NOMO-1 treated with dmso at 0.1 percent for 144 hours (cell line): ENCODE data around the gene TUBAL3.

Source experiments
- DNase-seq: peaks from one replicate; lab custom pipeline; 2025; ENCODE audit not compliant: unreplicated experiment; lab: John Stamatoyannopoulos, UW

Gene TUBAL3

DNA sequence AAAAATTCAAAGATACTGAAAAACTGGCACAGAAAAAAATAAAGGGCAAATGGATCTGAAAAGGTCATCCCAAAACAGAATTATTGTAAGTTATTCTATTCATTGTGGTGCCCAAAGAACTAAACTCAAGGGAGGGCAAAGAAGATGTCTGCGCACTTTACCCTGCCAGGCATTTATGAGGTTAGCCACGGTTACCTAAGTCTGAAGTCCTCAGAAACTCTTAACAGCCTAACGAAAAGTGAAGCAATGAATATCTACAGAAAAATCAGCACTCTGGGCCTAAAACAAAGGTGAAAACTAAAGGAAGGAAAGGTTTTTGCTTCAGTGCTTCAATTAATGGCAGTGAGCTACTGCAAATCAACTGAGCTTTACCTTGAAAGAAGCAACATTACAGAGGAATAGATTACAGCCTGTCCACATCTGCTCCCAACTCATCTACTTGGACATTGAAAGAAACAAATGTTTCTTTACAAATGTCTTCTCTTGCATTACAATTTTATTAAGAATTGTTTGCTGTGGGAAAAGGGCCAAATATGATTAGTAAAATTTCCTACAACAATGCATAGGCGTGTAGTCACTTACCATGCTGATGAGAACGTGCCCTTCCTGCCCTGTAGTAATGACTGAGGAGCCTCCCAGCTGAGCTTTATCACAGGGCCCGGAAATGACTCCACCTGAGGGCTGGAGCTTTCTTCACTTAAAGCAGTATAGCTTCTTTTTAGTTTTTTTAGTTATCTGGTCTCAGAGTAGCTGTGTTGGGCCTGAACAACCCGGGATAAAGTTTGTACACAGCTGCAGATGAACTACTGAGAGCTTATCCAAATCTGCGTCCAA lies at the start of gene TUBAL3:
Gene TUBAL3 (minus strand): TSS at position 621 of the 834 bp plus-strand sequence. CDS start 36 bp downstream, at position 585.
- no peak for DNase-seq

DNA sequence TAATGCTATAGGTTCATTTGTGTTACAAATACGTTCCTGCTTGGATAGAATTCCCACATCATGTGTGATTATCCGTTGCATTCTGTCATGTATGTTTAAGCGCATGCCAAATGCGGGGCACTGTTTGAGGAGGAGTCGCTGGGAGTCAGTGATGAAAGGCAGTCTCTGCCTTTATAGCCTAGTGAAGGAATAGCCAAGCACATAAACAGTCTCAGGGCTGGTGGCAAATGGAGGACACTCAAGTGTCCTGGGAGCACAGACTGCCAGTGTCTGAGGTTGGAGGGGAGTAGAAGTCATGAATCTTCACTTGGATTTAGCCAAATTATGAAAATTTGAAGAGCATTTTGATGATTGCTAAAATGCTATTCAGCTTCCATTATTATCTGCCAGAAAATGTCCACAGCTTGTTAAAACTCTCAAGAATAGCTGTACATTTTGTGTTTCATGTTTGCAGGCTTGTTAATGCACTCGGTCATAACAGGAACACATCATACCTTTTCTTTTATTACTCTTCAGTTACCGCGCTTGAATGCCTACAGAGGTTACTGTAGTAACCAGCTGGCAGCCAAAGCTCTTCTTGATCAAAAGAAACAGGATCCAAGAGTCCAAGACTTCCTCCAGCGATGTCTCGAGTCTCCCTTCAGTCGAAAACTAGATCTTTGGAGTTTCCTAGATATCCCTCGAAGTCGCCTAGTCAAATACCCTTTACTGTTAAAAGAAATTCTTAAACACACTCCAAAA lies 49.3 kb upstream of the TUBAL3 start:
- no peak for DNase-seq

DNA sequence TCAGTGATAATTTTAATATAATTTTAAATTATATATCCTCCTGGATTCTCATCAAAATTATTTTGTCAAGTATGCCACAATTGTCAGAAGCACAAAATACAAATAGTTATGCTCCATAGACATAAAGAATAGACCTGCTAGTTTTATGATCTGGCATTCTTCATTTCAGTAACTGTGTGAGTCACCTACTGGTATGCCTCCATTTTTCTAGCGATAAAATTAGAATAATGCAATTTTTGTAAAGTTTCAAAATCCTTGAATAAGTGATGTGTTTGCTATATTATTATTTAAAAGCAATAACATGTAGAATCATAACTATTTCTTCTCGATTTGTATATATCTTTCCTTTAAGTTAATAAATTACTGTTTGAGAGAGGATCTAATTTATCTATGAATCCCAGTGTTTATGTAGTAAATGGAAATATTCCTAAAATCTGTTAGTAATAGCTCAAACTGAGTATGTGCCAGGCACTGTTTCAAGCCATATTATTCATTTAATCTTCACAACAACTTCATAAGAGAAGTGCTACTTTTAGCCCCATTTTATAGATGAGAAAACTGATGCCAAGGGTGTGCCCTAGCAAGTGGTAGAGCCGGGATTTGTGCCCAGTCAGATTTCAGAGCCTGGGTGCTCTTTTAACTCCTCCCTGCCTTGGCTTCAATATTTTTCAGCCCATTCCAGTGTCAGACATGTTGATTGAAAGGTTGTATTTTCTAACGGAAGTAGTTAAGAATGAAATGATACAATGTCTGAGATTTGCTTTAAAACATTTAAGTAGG lies 46.2 kb upstream of the TUBAL3 start:
- DNase-seq, result no peak

DNA sequence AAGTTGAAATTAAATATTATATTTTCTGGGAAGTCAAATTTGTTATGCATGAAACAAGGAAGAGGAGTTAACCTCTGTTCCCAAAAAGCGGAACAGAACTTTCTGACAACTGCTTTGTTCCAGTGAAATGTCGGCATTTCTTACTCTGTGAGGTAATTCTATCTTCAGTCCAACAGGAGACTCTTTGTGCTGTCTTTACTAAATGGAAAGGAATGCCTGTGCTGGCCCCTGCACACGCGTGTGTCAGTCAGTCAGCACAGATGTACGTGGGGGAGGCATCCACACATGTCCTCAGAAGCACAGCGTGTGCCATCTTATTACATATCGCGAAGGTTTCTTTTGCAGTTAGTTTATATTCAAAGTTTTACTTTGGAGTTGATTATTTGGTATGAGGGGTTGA lies 45.2 kb upstream of the TUBAL3 start:
- DNase-seq, result no peak

DNA sequence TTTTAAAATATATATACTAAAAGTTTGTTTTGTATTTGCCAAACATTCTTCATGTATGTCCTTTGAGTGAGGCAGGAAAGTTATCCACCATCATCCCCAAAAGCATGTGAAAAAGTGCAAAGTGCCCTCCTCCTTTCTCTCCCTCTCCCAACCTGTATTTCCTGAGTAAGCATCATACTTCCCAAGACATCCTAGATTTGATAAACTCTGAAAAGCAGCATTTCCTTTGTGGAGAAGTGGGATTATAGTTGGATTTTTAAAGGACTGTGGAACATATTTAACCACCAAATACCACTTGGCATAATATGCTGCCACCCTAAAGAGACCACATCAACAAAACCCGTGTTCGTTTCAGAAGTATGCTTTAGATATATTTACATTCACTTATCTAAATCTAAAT lies 44.6 kb upstream of the TUBAL3 start:
- DNase-seq, result no peak

DNA sequence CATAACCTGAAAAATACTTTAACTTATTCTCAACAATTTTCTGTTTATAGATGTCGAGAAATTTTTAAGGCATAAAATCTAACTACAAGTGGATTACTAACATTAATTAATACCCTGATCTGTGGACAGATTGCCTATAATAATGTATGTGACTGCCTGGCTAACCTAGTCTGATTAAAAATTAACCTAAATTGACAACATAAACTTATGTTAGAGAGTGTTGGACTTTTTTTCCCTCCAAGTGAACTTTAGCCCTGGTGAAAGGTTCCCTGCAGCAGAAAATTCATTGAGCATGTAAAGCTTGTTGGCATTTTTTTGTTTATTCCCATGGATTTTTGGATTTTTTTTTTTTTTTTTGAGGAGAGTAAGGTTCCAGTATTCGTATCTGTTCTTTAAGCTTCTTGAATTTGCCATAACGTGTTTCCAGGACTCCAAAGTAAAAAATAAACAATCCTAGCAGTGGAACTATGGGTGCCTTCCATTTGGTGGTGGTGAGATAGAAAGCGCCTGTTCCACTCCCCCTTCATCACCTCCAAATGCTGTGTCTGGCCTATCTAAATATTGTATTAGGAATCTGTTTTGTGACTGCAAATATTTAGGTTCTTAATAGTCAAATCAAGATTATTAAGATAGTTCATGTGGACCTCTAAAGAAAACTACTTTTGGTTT lies 43.8 kb upstream of the TUBAL3 start:
- DNase-seq, result no peak

DNA sequence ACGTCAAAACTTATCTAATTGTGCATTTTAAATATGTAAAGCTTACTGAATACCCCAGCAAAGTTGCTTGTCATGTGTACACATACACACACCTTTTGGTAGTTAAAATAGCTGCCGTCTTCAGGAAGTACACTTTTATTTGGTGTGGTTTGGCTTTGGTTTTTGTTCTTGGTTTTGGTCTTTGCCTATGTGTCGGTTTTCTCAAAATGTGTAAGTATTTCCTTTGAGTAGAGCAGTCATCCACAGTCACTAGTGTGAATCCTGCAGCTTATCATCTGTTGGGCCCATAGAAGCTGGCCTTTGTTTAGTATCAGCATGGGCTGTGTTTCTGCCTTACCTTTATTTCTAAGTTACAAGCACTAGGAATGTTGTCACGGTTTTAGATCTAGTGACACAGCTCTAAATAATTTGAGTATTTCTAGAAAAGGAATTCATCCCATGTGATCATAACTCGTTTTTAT lies 43.0 kb upstream of the TUBAL3 start:
- no peak for DNase-seq

DNA sequence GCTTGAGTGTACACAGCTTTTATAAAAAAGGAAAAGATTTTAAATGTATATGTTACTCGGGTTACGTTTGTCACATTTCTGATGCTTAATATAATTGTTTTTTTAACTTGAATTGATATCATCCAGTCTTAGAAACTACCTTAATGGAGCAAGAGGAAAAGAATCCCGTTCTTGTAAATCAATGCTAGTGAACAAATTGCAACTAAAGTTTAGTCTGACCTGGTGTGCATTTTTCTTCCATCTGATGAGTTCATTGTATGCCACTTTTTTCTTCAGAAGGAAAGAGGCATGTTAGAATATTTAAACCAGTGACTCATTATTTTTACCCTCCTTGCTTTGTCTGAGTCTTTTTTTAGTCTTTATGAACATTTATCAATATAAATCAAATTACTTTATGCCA lies 42.4 kb upstream of the TUBAL3 start:
- no peak for DNase-seq

DNA sequence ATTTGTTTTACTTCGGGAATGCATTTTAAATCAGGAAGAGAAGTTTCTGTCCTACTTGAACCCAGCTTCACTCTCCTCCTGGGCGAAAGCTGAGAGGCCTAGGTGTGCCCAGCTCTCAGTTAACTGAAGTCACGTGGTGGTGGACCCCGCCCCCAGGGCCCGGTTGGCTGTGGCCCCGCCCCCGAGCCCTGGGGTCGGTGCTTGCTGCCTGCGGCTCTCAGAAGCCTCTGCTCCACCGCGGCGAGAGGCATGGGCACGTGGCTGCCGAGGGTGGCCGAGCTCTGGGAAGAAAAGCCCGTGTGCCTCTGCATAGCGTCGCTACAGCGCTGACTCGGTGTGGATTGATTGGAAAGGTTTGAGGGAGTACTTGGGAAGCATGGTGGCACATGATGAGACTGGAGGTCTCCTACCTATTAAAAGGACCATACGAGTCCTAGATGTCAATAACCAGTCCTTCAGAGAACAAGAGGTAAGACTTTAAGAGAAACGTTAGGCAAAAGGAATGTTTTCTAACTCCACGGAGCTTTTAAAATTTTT lies 41.8 kb upstream of the TUBAL3 start:
- no peak for DNase-seq

DNA sequence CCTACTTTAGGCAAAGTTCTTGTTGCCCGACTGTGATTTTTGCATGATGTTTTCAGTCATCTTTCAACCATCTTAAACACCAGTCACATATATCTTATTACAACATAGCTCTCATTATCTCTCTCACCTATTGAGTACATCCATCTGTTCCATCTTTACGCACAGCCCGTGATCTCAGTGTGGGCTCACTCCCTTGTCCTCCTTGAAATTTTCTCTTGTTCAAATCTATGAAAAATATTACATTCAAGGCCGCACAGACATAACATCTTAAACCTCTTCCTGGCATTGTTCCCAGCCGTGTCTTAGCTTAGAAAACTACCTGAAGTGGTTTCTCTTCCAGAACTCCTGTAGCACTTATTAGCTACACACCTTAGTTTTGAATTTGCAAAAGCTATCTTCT lies 40.4 kb upstream of the TUBAL3 start:
- DNase-seq, result no peak

DNA sequence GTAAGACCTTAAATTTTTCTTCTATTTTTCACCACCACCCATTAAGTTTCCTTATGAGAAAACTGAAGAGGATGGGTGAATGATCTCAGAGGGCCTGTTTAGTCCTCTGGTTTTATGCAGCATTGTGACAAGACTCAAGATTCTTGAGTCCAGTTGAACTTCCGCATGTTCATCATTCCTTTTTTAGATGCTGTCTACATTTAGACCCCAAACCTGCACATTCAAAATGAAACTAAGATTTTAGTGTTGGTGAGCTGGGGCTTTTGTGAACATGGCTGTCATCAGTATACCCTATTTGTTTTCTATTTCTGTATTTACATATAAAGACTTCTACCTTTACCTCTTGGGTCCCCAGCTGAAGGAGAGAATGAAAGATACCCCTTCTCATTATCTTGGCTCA lies 38.8 kb upstream of the TUBAL3 start:
- no peak for DNase-seq

DNA sequence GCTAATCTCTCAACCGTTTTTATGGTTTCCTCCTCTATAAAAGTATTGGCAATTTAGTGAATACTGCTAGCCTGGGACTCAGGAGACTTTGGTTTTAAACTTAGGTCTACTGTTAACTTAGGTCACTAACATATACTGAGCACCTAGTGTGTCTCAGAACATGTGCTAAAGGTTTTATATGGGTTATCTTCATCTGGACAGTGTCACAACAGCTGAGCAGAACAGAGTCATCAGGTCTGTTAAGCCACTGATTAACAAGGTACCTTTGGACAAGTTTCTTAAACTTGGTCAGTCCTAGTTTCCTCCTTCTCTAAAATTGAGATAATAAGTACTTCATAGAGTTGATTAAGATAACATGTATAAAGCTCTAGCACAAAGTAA lies 38.4 kb upstream of the TUBAL3 start:
- no peak for DNase-seq

DNA sequence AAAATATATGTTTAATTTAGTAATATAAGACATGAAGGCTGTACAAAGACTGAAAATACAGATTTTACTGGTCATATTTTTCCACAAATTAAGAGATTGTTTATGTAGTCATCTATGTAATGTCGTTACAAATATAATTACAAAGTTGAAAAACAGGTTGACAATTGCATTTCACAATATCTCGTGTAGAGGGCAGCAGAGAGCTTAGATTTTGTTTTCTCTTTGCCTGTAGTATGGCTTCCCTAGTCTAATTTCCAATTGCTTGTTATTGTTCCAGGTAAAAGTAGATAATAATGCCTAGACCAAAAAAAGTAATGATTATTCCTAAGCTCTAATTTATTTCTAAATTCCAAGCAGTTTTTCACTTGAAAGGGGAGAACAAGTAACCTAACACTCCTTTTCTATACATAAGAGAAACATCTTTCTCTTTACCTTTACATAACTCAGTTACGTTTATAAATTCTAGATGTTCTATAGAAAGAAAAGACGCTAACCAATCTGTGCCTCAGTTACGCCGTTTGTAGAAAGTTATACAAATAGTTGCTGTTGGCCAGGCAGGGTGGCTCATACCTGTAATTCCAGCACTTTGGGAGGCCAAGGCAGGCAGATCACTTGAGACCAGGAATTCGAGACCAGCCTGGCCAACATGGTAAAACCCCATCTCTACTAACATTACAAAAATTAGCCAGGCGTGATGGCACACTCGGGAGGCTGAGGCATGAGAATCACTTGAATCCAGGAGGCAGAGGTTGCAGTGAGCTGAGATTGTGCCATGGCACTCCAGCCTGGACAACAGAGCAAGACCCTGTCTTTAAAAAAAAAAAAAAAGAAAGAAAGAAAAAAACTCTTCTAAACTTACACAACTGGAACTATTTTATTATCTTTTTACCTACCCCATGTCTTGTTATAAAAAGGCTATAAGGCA lies 37.7 kb upstream of the TUBAL3 start:
- DNase-seq, result no peak

DNA sequence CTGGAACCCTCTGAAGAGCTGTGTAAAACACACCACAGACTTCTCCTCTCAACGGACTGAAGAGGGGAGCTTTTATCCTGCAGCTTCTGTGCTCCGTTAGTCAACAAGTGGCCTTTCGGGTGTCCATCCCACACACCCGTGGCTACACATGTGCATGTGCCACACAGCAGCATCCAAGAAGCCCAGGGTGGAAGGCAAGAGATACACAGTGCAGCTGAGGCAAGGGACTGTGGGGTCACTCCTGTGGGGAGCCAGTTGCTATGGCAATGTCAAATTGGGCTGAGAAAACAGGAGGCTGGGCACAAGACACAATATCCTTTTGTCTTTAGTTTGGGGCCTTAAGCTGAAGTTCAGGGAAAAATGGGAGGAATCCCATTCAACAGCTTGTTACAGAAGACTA lies 36.5 kb upstream of the TUBAL3 start:
- no peak for DNase-seq

DNA sequence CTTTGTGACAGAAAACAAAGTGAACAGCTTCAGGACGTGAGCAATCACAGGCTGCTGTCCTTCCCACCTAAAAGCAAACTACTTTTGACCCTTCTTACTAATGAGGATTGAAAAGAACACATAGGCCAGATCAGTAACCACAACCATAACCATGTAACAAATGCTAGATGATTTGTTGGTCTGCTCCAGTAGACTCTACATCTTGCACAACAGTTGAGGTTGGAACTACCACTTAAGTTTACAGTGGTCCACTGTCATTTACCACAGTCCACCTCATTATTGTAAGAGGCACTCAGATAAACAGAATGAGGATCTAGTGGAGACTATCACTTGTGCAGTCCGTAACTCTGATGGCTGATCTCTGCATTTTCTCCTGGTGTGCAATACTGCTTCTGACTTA lies 35.6 kb upstream of the TUBAL3 start:
- no peak for DNase-seq

DNA sequence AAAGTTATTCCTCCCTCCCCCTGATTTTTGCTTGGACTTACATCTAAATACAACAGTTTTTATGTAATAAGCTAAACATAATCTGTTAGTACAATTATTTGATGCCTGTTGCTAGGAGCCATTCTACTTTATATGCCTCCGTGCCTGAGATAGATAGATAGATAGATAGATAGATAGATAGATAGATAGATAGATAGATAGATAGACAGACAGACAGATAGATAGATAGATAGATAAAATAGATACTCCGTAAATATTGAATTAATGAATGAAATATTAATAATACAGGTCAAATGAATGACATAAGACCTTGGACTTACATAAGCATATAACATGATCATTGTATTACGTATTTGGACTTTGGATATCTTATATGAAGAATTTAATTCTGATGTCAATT lies 30.7 kb upstream of the TUBAL3 start:
- DNase-seq, result no peak

DNA sequence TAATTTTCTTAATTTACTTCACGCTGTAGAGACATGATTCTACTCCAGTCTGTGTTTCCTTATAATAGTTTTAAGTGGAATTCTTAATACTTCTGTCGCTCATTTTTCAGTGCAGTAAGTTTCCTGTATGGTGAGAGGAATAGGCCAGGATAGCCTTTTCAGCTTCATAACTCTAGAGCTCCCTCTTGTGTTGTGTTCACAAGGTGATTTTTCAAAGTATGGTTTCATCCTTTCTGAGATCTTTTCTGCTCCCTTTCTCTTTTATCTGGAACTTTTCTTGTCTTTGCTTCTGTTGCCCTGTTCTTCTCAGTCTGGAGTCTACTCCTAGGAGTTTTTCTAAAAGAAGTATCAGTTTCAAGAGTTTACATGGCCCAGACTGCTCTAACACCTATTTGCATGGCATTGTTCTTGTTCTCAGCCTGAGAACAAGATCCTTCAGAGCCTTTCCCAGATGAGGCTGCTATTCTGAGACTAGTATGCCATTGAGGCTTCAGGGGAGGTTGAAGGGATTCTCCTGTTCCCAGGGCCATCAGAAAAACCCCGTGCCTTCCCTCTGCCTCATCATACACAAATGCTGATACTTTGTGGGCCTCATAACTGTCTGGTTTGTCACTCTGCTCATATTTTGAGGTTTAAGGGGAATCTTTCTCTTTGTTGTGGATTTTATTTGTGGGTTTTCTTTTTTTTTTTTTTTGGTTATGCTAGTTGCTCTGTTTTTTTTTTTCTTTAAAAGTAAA lies 29.6 kb upstream of the TUBAL3 start:
- DNase-seq, result no peak

DNA sequence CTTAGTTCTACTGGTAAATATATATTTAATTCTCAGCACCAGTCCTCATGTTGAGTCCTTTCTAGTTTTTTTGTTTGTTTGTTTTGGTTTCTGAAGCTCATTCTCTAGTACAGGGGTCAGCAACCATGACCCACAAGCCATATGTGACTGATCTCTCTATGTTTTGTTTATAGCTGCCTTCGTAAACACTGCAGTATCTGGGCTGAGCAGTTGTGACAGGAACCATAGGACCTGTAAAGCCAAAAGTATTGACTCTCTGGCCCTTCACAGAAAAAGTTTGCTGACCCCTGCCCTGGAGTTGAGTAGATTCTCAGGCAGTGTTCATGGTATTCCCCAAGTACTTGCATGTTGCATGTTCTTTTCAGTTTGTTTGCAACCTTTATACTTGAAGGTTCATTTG lies 28.6 kb upstream of the TUBAL3 start:
- DNase-seq, result no peak

DNA sequence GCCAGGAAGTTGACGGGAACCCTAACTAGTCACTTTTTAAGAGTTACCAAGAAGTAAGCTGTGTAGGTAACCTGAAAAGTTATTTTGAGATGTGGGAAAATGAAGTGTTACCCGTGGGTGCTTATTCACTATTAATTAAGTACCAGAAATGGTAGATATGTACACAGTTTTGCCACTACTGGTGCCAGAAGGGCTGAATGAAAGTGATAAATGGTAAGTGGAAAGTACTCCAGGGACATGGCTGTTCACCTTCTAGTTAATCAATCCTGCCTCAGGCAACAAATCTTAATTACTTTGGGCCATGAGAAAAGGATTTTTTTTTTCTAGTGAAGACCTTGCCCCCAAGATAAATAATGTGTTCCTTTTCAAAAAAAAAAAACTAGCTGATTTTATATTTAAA lies 23.5 kb upstream of the TUBAL3 start:
- DNase-seq, result no peak
